ENCODE data around the gene FARP2.
A peak's percentile ranks its signal among the peaks of the same experiment; 100 is the strongest.

Gene FARP2

GRCh38 chr2:241315879-241316631, 40.0 kb upstream of the FARP2 start, which contains the start of gene SEPTIN2 (continued):
- TF ChIP-seq, protein P1, sequence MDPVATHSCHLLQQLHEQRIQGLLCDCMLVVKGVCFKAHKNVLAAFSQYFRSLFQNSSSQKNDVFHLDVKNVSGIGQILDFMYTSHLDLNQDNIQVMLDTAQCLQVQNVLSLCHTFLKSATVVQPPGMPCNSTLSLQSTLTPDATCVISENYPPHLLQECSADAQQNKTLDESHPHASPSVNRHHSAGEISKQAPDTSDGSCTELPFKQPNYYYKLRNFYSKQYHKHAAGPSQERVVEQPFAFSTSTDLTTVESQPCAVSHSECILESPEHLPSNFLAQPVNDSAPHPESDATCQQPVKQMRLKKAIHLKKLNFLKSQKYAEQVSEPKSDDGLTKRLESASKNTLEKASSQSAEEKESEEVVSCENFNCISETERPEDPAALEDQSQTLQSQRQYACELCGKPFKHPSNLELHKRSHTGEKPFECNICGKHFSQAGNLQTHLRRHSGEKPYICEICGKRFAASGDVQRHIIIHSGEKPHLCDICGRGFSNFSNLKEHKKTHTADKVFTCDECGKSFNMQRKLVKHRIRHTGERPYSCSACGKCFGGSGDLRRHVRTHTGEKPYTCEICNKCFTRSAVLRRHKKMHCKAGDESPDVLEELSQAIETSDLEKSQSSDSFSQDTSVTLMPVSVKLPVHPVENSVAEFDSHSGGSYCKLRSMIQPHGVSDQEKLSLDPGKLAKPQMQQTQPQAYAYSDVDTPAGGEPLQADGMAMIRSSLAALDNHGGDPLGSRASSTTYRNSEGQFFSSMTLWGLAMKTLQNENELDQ (tag by site-specific recombination; IDR thresholded peaks at IDR 0.05; ENCODE audit: low read depth) = no peak
- TF ChIP-seq, protein P2, sequence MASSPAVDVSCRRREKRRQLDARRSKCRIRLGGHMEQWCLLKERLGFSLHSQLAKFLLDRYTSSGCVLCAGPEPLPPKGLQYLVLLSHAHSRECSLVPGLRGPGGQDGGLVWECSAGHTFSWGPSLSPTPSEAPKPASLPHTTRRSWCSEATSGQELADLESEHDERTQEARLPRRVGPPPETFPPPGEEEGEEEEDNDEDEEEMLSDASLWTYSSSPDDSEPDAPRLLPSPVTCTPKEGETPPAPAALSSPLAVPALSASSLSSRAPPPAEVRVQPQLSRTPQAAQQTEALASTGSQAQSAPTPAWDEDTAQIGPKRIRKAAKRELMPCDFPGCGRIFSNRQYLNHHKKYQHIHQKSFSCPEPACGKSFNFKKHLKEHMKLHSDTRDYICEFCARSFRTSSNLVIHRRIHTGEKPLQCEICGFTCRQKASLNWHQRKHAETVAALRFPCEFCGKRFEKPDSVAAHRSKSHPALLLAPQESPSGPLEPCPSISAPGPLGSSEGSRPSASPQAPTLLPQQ (tag by site-specific recombination; IDR thresholded peaks at IDR 0.05) = 0 out of 2 replicates have a peak, but pooled peaks have one; percentile 14
- TF ChIP-seq ZNF785 (tag by site-specific recombination; IDR thresholded peaks at IDR 0.05) (0 out of 2 replicates have a peak, but pooled peaks have one; percentile 46), ZNF792 (tag by site-specific recombination; IDR thresholded peaks at IDR 0.05) (peak; percentile 54; the same call in 1 of the 2 replicates), ZNF155 (tag by site-specific recombination; IDR thresholded peaks at IDR 0.05) (no peak), SCRT1 (tag by site-specific recombination; IDR thresholded peaks at IDR 0.05; ENCODE audit: borderline replicate concordance) (peak; percentile 71), ZEB2 (tag by site-specific recombination; IDR thresholded peaks at IDR 0.05) (0 out of 2 replicates have a peak, but pooled peaks have one; percentile 50), SP7 (tag by site-specific recombination; IDR thresholded peaks at IDR 0.05) (peak; percentile 36), ZNF660 (tag by site-specific recombination; IDR thresholded peaks at IDR 0.05) (no peak), ZNF843 (tag by site-specific recombination; IDR thresholded peaks at IDR 0.05) (no peak), ZIC2 (tag by site-specific recombination; IDR thresholded peaks at IDR 0.05) (no peak), ZNF776 (tag by site-specific recombination; IDR thresholded peaks at IDR 0.05; ENCODE audit: borderline replicate concordance) (no peak), ZNF266 (tag by site-specific recombination; IDR thresholded peaks at IDR 0.05; ENCODE audit: low read depth) (no peak), BCL11A (tag by site-specific recombination; IDR thresholded peaks at IDR 0.05; ENCODE audit: low read depth) (no peak), ZNF114 (tag by site-specific recombination; IDR thresholded peaks at IDR 0.05) (no peak), ZNF560 (tag by site-specific recombination; IDR thresholded peaks at IDR 0.05; ENCODE audit: borderline replicate concordance) (no peak), ZBTB17 (tag by site-specific recombination; IDR thresholded peaks at IDR 0.05) (no peak), ZNF837 (tag by site-specific recombination; IDR thresholded peaks at IDR 0.05) (no peak), ZNF391 (tag by site-specific recombination; IDR thresholded peaks at IDR 0.05; ENCODE audit: borderline replicate concordance, low read depth) (peak; percentile 45; the same call in 1 of the 2 replicates), ZNF292 (tag by site-specific recombination; IDR thresholded peaks at IDR 0.05; ENCODE audit: borderline replicate concordance, low read depth) (no peak), ZNF549 (tag by site-specific recombination; IDR thresholded peaks at IDR 0.05) (no peak)
- TF ChIP-seq, protein P3, sequence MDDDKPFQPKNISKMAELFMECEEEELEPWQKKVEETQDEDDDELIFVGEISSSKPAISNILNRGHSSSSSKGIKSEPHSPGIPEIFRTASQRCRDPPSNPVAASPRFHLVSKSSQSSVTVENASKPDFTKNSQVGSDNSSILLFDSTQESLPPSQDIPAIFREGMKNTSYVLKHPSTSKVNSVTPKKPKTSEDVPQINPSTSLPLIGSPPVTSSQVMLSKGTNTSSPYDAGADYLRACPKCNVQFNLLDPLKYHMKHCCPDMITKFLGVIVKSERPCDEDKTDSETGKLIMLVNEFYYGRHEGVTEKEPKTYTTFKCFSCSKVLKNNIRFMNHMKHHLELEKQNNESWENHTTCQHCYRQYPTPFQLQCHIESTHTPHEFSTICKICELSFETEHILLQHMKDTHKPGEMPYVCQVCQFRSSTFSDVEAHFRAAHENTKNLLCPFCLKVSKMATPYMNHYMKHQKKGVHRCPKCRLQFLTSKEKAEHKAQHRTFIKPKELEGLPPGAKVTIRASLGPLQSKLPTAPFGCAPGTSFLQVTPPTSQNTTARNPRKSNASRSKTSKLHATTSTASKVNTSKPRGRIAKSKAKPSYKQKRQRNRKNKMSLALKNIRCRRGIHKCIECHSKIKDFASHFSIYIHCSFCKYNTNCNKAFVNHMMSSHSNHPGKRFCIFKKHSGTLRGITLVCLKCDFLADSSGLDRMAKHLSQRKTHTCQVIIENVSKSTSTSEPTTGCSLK (tag by site-specific recombination; IDR thresholded peaks at IDR 0.05) = no peak
- TF ChIP-seq, protein P4, sequence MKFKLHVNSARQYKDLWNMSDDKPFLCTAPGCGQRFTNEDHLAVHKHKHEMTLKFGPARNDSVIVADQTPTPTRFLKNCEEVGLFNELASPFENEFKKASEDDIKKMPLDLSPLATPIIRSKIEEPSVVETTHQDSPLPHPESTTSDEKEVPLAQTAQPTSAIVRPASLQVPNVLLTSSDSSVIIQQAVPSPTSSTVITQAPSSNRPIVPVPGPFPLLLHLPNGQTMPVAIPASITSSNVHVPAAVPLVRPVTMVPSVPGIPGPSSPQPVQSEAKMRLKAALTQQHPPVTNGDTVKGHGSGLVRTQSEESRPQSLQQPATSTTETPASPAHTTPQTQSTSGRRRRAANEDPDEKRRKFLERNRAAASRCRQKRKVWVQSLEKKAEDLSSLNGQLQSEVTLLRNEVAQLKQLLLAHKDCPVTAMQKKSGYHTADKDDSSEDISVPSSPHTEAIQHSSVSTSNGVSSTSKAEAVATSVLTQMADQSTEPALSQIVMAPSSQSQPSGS (tag by site-specific recombination; IDR thresholded peaks at IDR 0.05; ENCODE audit: low read depth) = no peak
- TF ChIP-seq, protein P5, sequence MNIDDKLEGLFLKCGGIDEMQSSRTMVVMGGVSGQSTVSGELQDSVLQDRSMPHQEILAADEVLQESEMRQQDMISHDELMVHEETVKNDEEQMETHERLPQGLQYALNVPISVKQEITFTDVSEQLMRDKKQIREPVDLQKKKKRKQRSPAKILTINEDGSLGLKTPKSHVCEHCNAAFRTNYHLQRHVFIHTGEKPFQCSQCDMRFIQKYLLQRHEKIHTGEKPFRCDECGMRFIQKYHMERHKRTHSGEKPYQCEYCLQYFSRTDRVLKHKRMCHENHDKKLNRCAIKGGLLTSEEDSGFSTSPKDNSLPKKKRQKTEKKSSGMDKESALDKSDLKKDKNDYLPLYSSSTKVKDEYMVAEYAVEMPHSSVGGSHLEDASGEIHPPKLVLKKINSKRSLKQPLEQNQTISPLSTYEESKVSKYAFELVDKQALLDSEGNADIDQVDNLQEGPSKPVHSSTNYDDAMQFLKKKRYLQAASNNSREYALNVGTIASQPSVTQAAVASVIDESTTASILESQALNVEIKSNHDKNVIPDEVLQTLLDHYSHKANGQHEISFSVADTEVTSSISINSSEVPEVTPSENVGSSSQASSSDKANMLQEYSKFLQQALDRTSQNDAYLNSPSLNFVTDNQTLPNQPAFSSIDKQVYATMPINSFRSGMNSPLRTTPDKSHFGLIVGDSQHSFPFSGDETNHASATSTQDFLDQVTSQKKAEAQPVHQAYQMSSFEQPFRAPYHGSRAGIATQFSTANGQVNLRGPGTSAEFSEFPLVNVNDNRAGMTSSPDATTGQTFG (tag by site-specific recombination; IDR thresholded peaks at IDR 0.05; ENCODE audit: borderline replicate concordance) = no peak

Measured in HEK293 (cell line).